SK-N-SH treated with all-trans-retinoic acid at 6 μM for 48 hours (cell line): Measurements from ENCODE around the gene MMP1.
A peak's percentile ranks its signal among the peaks of the same experiment; 100 is the strongest.

Source experiments
- ATAC-seq: fragments of 200-7000 bp; cut with Tn5 transposase; 3 replicates; pipeline ENCODE4 v1.9.1; 2020; ENCODE audit warnings: mild to moderate bottlenecking, moderate library complexity
- BACH2 ChIP-seq: fragments of 250-450 bp; sonication (Bioruptor Pico); IDR thresholded peaks from 2 replicates; pipeline ENCODE4 v1.9.0; 2021; ENCODE audit warnings: mild to moderate bottlenecking, borderline replicate concordance
- CREB5 ChIP-seq: fragments of 250-450 bp; sonication (Bioruptor Pico); IDR thresholded peaks from 2 replicates; pipeline ENCODE4 v1.5.1; 2020; ENCODE audit warnings: low read depth, mild to moderate bottlenecking, moderate library complexity
- CSRNP3 ChIP-seq: fragments of 250-450 bp; sonication (Bioruptor Pico); IDR thresholded peaks from 2 replicates; pipeline ENCODE4 v1.5.1; 2021; ENCODE audit warnings: mild to moderate bottlenecking, moderate library complexity
- ESRRG ChIP-seq: fragments of 250-450 bp; sonication (Bioruptor Pico); IDR thresholded peaks from 2 replicates; pipeline ENCODE4 v1.6.1; 2021; ENCODE audit warnings: mild to moderate bottlenecking
- GLIS3 ChIP-seq: fragments of 250-450 bp; sonication (Bioruptor Pico); IDR thresholded peaks from 2 replicates; pipeline ENCODE4 v1.5.0; 2020; ENCODE audit warnings: mild to moderate bottlenecking, moderate library complexity
- ISL1 ChIP-seq: fragments of 250-450 bp; sonication (Bioruptor Pico); IDR thresholded peaks from 2 replicates; pipeline ENCODE4 v2.1.2; 2022; ENCODE audit warnings: mild to moderate bottlenecking, moderate library complexity
- OSR1 ChIP-seq: fragments of 250-450 bp; sonication (Bioruptor Pico); IDR thresholded peaks from 2 replicates; pipeline ENCODE4 v1.8.0; 2022; ENCODE audit warnings: moderate library complexity, mild to moderate bottlenecking, inconsistent platforms
- PATZ1 ChIP-seq: fragments of 250-450 bp; sonication (Bioruptor Pico); IDR thresholded peaks from 2 replicates; pipeline ENCODE4 v1.8.0; 2020; ENCODE audit warnings: mild to moderate bottlenecking, moderate library complexity, borderline replicate concordance
- POU6F1 ChIP-seq: fragments of 250-450 bp; sonication (Bioruptor Pico); IDR thresholded peaks from 2 replicates; pipeline ENCODE4 v1.8.0; 2021; ENCODE audit warnings: low read depth, mild to moderate bottlenecking, moderate library complexity, borderline replicate concordance
- PPARA ChIP-seq: fragments of 250-450 bp; sonication (Bioruptor Pico); IDR thresholded peaks from 2 replicates; pipeline ENCODE4 v1.5.0; 2020; ENCODE audit warnings: mild to moderate bottlenecking, borderline replicate concordance
- RARB ChIP-seq: fragments of 250-450 bp; sonication (Bioruptor Pico); IDR thresholded peaks from 2 replicates; pipeline ENCODE4 v1.8.0; 2021; ENCODE audit warnings: mild to moderate bottlenecking, moderate library complexity
- SNAI2 ChIP-seq: fragments of 250-450 bp; sonication (Bioruptor Pico); IDR thresholded peaks from 2 replicates; pipeline ENCODE4 v1.5.0; 2020; ENCODE audit warnings: mild to moderate bottlenecking, moderate library complexity
- TCF4 ChIP-seq: fragments of 250-450 bp; sonication (Bioruptor Pico); IDR thresholded peaks from 2 replicates; pipeline ENCODE4 v1.8.0; 2021; ENCODE audit warnings: mild to moderate bottlenecking, moderate library complexity, borderline replicate concordance
- TOX ChIP-seq: fragments of 250-450 bp; sonication (Bioruptor Pico); IDR thresholded peaks from 2 replicates; pipeline ENCODE4 v1.8.0; 2021; ENCODE audit warnings: mild to moderate bottlenecking, moderate library complexity, borderline replicate concordance
- ZC3H10 ChIP-seq: fragments of 250-450 bp; sonication (Bioruptor Pico); IDR thresholded peaks from 2 replicates; pipeline ENCODE4 v1.5.1; 2021; ENCODE audit warnings: mild to moderate bottlenecking, moderate library complexity
- ZFP3 ChIP-seq: fragments of 250-450 bp; sonication (Bioruptor Pico); IDR thresholded peaks from 2 replicates; pipeline ENCODE4 v1.5.0; 2020; ENCODE audit warnings: mild to moderate bottlenecking, moderate library complexity
- ZFP30 ChIP-seq: fragments of 450-650 bp; formaldehyde crosslinking; IDR thresholded peaks from 2 replicates; pipeline ENCODE4 v1.5.0; 2022; ENCODE audit warnings: mild to moderate bottlenecking, moderate library complexity
- ZNF565 ChIP-seq: fragments of 450-650 bp; formaldehyde crosslinking; conservative IDR thresholded peaks from 2 replicates; pipeline ENCODE4 v1.5.0; 2020; ENCODE audit warnings: low read depth, mild to moderate bottlenecking, moderate library complexity
- ZNF70 ChIP-seq: fragments of 450-650 bp; formaldehyde crosslinking; IDR thresholded peaks from 2 replicates; pipeline ENCODE4 v1.5.0; 2020; ENCODE audit warnings: mild to moderate bottlenecking, moderate library complexity

Gene MMP1

GRCh38 chr11:102842930-102843329 is 45.0 kb upstream of the MMP1 start:
- peak; percentile 38 for ATAC-seq
- TF ChIP-seq BACH2 (CRISPR knock-in tag) (no peak), CSRNP3 (CRISPR knock-in tag) (no peak), ZFP3 (CRISPR knock-in tag) (no peak), TOX (CRISPR knock-in tag) (no peak), ZFP30 (CRISPR knock-in tag) (no peak)

GRCh38 chr11:102840018-102840417 is 42.1 kb upstream of the MMP1 start:
- no peak for TF ChIP-seq ZC3H10 (CRISPR knock-in tag)
- TF ChIP-seq ZFP3 (CRISPR knock-in tag), result no peak
- TF ChIP-seq ESRRG (CRISPR knock-in tag), result no peak
- no peak for TF ChIP-seq GLIS3 (CRISPR knock-in tag)
- TF ChIP-seq ZNF70 (CRISPR knock-in tag), result no peak
- no peak for TF ChIP-seq PPARA (CRISPR knock-in tag)
- TF ChIP-seq, all 23 proteins: peak for 0
- ATAC-seq, result no peak

GRCh38 chr11:102837646-102838045 is 39.7 kb upstream of the MMP1 start:
- TF ChIP-seq PPARA (CRISPR knock-in tag) (no peak), ZFP3 (CRISPR knock-in tag) (no peak), RARB (no peak), OSR1 (CRISPR knock-in tag) (no peak), ZC3H10 (CRISPR knock-in tag) (no peak), ZNF70 (CRISPR knock-in tag) (no peak)
- TF ChIP-seq, all 23 proteins: peak for 0
- no peak for ATAC-seq

- no peak for TF ChIP-seq POU6F1
- no peak for TF ChIP-seq CREB5 (CRISPR knock-in tag)
- TF ChIP-seq ISL1 (CRISPR knock-in tag), result no peak
- TF ChIP-seq GLIS3 (CRISPR knock-in tag), result no peak
- no peak for TF ChIP-seq SNAI2 (CRISPR knock-in tag)
- TF ChIP-seq TCF4, result no peak
- TF ChIP-seq ZC3H10 (CRISPR knock-in tag), result no peak
- peak; percentile 13 for ATAC-seq
These were observed 39.2 kb upstream of the MMP1 start for GRCh38 chr11:102837156-102837555.

GRCh38 chr11:102836290-102836875 is 38.4 kb upstream of the MMP1 start:
- peak; percentile 68 for ATAC-seq
- TF ChIP-seq PATZ1 (CRISPR knock-in tag), result no peak
- TF ChIP-seq, all 23 proteins: peak for 0

GRCh38 chr11:102833731-102834130 is 35.8 kb upstream of the MMP1 start:
- TF ChIP-seq CSRNP3 (CRISPR knock-in tag) (no peak), OSR1 (CRISPR knock-in tag) (no peak), ISL1 (CRISPR knock-in tag) (no peak), PATZ1 (CRISPR knock-in tag) (no peak), ZNF70 (CRISPR knock-in tag) (no peak), ZNF565 (CRISPR knock-in tag) (no peak), TCF4 (no peak), ZC3H10 (CRISPR knock-in tag) (no peak)
- ATAC-seq, result no peak
